Raji (cell line): ENCODE measurements around the gene NXPH1.

Experiments used
- POLR2A ChIP-seq: IDR thresholded peaks from 2 replicates; pipeline ENCODE4 v1.6.1; 2011; ENCODE audit warnings: low read depth, low read length, control low read depth; ENCODE audit not compliant: insufficient read depth

The NXPH1 gene

DNA sequence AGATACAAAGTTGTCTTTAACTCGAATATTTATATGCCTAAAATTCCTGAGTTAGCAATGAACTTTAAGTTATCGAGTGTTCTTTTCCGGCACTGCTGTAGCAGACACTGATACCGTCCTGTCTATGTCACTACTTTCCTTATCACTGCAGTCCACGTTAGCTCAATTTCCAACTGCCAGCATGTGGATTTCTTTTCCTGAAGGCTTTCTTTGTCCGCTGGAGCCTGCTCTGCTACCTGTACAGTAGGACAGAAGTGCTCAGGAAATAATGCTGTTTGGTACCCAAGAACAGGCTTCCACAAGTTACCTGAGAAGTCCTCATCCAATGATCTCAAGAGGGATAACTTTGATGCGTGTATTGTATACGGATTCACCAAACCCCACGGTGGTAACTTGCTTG is 329.4 kb downstream of the NXPH1 start:
- no peak for TF ChIP-seq POLR2A

GRCh38 chr7:8765374-8765773 is 332.0 kb downstream of the NXPH1 start:
- no peak for TF ChIP-seq POLR2A

GRCh38 chr7:8773518-8773917 is 340.1 kb downstream of the NXPH1 start:
- no peak for TF ChIP-seq POLR2A

DNA sequence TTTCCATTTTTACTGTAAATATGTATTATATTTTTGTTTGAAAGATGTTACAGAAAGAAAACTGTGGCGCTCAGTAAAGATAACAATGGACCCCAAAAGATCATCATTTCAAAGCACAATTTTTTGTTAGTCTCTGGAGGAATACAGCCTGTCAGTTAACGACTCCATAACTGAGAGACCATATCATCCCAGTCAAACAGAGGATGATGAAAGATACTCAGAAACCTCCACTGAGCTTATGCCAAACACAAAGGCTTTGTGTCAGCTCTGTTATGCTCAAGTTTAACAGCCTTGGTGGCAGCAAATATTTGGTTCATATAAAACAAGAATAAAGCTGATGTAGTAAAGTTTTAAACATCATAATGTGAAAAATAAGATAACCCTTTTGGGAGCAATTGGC is 345.1 kb downstream of the NXPH1 start:
- no peak for TF ChIP-seq POLR2A

DNA sequence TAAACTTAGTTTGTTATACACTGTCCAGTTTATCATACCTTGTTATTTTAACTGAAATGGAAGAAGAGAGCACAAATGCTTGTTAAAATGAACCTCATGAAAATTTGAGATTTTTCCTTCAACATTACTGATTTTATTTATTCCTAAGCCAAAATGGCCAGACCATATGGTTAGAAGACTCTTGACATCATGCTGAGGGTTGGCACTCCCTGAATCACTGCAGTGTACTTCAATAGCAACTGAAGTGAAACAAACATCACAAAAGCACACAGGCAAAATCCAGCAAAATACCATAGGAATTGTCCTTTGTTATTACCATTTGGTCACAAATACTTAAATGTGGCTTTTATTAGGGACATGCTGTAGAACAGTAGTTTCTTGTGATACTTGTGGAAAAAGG is 347.8 kb downstream of the NXPH1 start:
- TF ChIP-seq POLR2A: no peak

DNA sequence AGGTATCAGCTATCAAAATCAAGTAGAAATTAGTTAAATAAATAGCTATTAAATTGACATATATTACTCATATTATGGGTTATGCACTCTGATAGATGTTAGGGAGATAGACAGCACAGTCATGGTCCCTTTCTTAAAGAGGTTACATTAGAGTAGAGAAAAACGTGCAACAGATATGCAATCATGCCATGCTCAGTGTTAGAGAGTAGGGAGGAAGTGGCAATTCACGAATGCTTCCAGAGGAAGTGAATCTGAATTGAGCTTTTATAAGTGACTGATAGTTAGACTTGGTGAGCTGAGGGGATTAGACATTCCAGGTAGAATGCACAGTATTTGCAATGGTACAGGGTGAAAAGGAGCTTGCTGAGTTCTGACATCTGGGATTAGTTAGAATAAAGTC is 349.8 kb downstream of the NXPH1 start:
- no peak for TF ChIP-seq POLR2A

- TF ChIP-seq POLR2A: no peak
Measured at GRCh38 chr7:8785081-8785480, 351.7 kb downstream of the NXPH1 start.

DNA sequence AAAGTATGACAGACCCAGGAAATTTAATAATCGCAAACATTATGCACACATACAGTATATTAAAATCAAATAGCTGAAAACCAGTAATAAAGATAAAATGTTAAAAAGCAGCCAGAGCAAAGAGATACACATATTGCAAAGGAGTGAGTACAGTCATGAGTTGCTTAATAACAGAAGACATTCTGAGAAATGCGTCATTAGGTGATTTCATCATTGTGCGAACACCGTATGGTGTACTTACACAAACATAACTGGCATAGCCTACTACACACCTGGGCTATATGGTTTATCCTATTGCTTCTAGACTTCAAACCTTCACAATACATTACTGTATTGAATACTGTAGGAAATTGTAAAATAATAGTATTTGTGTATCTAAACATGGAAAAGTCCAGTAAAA is 367.6 kb downstream of the NXPH1 start:
- TF ChIP-seq POLR2A: no peak
